ENCODE results near the gene CACNG6.

DNA sequence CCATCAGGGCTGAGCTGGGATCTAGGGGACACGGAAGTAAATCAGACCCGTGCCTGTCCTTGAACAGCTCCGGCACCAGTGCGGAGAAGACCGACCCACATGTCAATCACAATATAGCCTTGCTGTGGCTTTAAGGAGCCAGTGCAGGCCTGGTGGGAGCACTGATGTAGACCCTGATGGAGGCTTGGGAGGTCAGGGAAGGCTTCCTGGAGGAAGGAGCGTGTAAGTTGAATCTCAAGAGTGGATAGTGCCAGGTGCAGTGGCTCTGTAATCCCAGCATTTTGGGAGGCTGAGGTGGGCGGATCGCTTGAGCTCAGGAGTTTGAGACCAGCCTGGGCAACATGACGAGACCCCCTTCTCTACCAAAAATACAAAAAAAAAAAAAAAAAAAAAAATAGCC lies 39.5 kb upstream of the CACNG6 start:
- TF ChIP-seq, protein P1, sequence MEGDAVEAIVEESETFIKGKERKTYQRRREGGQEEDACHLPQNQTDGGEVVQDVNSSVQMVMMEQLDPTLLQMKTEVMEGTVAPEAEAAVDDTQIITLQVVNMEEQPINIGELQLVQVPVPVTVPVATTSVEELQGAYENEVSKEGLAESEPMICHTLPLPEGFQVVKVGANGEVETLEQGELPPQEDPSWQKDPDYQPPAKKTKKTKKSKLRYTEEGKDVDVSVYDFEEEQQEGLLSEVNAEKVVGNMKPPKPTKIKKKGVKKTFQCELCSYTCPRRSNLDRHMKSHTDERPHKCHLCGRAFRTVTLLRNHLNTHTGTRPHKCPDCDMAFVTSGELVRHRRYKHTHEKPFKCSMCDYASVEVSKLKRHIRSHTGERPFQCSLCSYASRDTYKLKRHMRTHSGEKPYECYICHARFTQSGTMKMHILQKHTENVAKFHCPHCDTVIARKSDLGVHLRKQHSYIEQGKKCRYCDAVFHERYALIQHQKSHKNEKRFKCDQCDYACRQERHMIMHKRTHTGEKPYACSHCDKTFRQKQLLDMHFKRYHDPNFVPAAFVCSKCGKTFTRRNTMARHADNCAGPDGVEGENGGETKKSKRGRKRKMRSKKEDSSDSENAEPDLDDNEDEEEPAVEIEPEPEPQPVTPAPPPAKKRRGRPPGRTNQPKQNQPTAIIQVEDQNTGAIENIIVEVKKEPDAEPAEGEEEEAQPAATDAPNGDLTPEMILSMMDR (IDR thresholded peaks at IDR 0.05 in 4 of 5, conservative IDR thresholded peaks at IDR 0.05 in 1 of 5): no peak
- TF ChIP-seq POLR2A (IDR thresholded peaks at IDR 0.05): no peak

Measured in gastrocnemius medialis (tissue), 4 donors.